Liver (tissue), 3 donors: ENCODE measurements around the gene GATB.

Experiments used
- HNF4G ChIP-seq: IDR thresholded peaks from 2 replicates; pipeline ENCODE4 v1.6.1; 2016; ENCODE audit warnings: antibody characterized with exemption
- JUND ChIP-seq, 2 donors: IDR thresholded peaks; 2 replicates each; pipeline ENCODE4 v1.6.1; 2016; ENCODE audit warnings: antibody characterized with exemption in 2 of 2
- RAD21 ChIP-seq, 2 donors: IDR thresholded peaks; 2 replicates each; pipeline ENCODE4 v1.6.1; 2016; ENCODE audit warnings: antibody characterized with exemption in 2 of 2, mild to moderate bottlenecking in 2 of 2
- TAF1 ChIP-seq: conservative IDR thresholded peaks from 2 replicates; pipeline ENCODE4 v1.6.1; 2016; ENCODE audit warnings: antibody characterized with exemption, mild to moderate bottlenecking
- TF ChIP-seq, protein P1 (sequence below): fragments of 150-350 bp; IDR thresholded peaks from 2 replicates; pipeline ENCODE4 v1.5.1; 2017; ENCODE audit warnings: improper control_type of control experiment, low read depth, low read length; ENCODE audit not compliant: missing input control
- TF ChIP-seq, protein P2 (sequence below): IDR thresholded peaks from 2 replicates; pipeline ENCODE4 v1.6.1; 2016; ENCODE audit warnings: antibody characterized with exemption
- donor health status: healthy.
- donor health status: healthy.

DNA sequence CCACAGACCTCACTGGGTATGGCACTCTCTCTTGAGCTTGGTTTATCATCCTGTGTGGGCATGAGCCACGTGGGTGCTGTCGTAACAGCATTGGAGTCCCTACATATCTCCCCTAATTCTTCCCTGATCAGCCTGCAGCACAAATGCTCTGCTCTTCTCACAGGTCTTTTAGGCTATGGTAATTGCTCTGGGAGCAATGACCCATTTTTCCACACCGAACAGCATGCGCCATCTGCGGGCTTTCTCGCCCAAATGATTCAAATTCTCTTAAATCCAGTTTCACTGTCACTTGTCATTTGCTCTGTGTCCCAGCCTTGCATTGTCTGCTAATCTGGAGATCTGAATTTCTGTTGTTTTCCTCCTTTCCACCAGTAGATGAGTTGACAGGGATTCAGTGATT is 48.9 kb upstream of the GATB start:
- TF ChIP-seq HNF4G (no peak), RAD21 (IDR thresholded peaks at IDR 0.05) (no peak), JUND (IDR thresholded peaks at IDR 0.05) (no peak), TAF1 (no peak)
- TF ChIP-seq, protein P1, sequence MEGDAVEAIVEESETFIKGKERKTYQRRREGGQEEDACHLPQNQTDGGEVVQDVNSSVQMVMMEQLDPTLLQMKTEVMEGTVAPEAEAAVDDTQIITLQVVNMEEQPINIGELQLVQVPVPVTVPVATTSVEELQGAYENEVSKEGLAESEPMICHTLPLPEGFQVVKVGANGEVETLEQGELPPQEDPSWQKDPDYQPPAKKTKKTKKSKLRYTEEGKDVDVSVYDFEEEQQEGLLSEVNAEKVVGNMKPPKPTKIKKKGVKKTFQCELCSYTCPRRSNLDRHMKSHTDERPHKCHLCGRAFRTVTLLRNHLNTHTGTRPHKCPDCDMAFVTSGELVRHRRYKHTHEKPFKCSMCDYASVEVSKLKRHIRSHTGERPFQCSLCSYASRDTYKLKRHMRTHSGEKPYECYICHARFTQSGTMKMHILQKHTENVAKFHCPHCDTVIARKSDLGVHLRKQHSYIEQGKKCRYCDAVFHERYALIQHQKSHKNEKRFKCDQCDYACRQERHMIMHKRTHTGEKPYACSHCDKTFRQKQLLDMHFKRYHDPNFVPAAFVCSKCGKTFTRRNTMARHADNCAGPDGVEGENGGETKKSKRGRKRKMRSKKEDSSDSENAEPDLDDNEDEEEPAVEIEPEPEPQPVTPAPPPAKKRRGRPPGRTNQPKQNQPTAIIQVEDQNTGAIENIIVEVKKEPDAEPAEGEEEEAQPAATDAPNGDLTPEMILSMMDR = no peak
- TF ChIP-seq, protein P2, sequence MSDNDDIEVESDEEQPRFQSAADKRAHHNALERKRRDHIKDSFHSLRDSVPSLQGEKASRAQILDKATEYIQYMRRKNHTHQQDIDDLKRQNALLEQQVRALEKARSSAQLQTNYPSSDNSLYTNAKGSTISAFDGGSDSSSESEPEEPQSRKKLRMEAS = no peak
